ENCODE measurements around the gene SH3D19.
A peak's percentile ranks its signal among the peaks of the same experiment; 100 is the strongest.

Gene SH3D19

DNA sequence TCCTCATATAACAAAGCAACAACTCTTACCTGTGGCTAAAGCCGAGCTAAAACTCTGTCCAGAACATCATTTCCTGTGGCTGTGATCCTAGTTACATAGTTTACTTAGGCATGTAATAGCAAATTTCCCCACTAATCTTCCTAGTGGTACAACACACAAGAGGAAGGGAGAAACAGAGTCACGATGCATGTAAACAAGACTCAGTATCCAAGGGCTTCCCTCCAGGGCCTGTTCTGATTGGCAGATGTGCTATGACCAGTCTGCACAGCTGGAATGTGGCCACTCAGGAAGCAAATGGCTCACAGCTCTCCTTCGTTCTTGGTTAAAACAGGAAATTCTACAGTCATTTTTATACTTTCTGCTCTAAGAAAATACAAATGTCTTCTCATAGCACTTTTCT lies 97.7 kb downstream of the SH3D19 start:
- peak; percentile 62 to 68 for DNase-seq

DNA sequence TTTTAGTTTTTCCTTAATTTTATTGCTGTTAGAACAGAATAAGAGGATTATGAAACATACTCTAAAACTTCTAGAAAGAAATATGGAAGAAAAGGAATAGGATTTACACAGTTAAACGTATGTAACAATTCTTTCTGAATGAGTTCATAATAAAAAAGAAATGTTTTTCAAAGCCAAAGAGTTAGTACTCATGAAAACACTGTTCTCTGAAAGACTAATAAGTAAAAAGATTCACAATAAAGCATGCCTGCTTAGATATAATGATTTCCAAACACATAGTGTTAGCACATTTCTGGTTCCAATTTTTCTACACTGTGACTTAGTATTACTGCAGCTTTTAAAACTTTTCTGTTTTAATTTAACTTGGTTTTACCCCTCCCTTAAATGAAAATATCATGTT lies 98.2 kb downstream of the SH3D19 start:
- DNase-seq: no peak

DNA sequence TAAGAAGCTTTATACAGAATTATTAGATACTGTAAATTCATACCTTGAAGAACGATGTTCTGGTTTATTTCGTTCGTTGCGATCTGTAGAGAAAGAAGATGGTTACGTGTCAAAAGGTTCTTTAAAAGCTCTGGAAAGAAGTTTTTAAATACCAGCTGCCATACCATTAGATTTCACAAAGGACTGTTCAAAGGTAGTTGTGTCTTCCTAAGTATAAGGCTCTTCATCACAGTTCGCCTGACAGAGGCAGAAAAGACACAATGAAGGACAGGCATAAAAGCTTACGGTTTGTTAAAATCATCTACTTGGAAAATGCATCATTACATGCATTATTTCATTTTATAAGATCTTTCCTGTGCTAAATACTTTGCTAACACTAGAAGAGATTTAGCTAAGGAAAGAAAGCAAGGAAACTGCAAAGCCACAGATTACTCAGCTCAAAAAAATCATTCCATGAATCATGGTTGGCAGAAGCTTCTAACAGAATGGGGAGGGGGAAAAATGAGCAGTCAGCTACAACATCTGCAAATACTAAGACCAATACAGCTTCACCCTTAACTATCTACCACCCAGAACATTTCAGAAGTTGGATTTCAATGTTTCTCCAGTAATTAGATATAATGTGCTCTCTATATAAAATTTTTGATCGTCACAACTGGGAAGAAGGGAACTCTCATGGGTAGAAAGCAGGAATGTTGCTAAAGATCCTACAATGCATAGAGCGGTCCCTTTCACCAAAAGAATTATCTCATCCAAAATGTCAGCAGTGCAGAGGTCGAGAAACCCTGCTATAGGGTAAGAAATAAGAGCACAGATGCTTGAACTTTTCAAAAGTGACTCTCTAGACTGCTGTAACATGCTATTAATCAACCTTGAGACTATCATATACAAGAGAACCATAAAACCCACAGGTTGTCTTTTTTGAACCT lies 99.1 kb downstream of the SH3D19 start:
- peak in 1 of 2 donors; percentile 82 for DNase-seq

DNA sequence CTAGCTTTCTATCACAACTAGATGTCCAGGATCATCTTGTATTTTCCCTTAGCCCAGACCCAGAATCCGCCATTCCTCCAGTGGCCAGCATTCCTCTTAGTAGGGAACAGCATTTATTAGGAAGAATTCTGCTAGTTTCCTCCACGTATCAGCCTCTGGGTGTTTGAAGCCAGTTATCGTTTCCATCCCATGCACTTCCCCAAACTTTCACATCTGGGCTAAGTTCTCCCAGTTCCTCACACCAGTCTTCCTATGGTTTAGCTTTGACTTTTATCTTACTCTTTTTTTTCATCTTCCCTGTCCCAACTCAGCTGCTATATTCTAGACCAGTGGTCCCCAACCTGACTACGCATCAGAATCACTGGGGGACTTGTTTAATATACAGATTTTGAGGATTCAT lies 101.9 kb downstream of the SH3D19 start:
- no peak for DNase-seq

DNA sequence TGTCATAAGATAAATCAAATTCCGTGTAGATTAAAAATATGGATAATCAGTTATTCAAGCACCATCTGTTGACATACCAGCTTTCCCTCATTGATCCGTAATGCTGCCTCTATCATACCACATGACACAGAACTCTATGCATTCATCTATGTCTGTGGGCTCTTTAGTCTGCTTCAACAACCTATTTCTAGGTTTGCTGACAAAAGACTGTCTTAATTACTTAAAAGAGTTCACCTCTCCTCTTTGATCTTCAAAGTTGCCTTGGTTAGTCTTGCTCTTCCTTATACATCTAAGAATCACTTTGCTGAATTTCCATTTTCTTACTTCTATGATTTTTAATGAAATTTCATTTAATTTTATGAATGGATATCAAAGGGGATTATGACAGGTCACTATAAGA lies 105.5 kb downstream of the SH3D19 start:
- DNase-seq: no peak

DNA sequence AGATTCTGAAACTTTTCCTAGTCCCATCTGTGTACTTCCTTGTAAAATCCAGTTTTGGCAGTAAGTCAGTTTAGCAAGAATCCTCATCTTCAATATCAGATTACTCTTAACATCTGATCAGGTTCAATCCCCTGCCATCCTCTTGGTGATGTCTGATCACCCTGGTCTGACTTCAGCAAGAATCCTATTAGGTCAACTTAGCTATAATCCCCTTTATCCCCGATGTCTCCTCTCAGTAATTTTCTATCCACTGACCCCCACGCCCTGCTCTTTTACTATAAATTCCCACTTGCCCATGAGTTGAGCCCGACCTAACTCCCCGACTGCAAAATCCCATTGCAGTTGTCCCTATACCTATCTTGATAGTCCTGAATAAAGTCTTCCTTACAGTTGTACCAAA lies 106.3 kb downstream of the SH3D19 start:
- DNase-seq: no peak

DNA sequence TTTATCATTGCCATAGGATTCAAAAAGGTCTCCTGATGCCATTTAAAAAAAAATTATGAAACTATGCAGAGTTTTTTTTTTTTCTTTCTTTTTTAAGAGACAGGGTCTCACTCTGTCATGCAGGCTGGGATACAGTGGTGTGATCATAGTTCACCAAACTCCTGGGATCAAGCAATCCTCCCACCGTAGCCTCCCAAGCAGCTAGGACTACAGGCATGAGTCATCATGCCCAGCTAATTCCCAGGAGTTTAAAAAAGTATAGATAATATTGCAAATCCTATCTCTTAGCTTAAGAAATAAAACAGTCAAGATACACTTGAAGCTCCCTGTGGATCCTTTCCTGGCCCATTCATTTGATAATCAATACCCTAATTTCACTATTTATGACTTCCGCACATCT lies 107.1 kb downstream of the SH3D19 start:
- no peak for DNase-seq

DNA sequence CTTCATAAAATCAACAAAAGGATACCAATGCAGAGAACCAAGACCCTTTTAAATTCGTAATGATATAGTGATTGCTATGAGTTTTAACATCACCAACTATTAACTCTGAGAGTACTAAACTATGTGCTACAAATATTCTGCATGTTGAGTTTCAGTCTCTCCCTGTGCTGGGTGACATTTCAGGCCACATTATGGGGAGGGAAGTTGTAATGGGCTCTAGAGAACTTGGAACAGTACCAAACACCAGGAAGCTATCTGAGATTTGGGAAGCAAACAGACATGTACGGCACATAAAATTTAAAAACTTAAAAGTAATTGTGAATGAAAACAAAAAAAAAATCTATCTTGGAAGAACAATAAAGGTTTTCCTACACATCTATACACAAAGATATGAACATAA lies 108.1 kb downstream of the SH3D19 start:
- DNase-seq: no peak

DNA sequence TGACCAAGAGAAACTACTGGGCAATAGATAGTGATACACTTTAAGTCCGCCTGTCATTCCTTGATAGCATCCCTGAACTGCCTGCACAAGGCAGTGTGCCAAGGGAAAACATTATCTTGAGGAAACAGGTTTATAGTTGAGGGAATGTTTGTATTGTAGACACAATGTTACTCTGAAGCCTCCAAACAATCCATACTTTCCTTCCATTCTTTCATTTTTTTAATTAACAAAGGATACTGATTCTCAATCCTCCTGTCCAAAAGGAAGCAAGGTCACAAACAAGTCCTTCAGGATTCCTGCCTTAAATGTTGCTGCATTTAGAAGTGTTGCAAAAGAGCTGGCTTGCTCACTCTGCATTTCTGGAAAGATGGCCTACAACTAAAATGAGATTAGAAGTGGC lies 110.1 kb downstream of the SH3D19 start:
- DNase-seq: no peak

DNA sequence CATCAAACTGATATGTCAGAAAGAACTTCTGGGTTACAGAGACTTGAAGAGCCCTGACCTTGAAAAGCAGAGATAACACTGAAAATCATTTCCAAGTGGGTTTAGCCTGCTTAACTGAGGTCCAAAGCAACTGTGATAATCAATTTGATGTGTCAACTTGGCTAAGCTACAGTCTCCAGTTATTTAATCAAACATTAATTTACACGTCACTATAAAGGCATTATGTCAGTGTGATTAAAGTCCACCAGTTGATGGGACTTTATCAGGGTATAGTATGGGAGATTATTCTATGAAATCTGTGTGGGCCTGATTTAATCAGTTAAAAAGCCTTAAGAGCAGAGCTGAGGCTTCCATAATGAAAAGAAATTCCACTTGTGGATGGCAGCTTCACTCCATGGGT lies 117.5 kb downstream of the SH3D19 start:
- DNase-seq: no peak

DNA sequence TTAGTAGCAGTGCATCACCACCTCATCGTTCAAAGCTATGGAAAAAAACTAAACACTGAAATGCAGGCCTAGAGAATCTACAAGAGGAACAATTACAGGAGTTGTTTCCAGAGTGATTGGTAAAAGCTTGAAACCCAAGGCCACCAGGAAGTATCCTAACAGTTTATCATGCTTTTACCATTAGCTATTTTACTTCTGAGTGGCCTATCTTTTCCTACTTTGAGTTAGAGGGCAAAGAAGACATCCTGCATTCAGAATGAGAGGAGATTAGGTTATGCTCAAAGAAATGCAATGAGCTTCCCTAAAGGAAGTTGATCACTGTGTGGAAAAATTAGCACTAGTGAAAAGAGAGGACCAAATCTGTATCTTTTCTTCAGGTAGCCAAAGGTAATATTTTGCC lies 118.2 kb downstream of the SH3D19 start:
- no peak for DNase-seq

DNA sequence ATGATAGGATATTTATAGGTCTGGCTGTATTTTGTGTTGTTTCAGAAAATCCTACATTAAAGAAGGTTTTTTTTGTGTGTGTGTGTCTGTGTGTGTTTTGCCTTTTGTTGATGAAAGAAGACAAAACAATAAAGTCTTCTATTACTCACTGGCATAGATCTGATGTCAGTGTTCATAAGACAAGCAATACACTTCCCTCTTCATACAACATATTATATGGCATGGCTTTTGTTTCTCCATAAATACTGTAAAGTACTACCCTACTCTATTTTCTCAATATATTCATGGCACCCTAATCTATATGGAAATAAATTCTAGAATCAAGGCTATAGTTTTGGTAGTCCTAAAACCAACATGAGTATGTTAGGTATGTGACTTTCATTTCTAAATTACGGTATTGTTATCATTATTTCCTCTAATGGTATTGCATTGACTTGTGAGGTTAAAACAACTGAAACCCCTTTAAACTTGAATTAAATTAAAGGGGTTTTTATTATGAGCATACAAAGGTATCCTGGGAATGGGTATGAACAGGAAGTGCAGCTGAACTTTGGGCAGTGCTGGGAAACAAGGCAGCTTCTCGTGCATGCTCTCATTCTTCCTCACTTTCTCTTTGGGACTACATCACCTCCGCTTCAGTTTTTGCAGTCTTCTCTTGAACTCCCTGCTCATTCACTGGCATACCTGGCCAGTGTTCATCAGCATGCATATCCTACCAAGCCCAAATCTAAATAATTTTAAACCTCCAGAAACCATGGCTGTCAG lies 119.0 kb downstream of the SH3D19 start:
- DNase-seq: peak in 1 of 2 donors; percentile 30

DNA sequence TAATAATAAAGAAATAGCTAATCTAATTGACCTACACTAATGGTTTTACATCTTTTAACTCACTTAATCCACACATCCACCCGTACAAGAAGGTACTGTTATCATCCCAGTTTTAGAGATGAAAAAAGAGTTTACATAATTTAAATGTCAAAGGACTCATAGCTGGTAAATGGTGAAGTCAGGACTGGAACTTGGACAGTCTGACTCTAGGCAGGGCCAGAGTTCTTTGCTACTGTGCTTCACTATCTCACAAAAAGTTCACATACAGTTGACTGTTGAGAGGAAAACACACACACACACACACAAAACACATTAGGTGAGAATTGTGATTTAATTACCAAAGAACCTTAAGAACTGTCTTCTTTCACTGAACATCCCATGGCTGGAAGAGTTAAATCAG lies 119.7 kb downstream of the SH3D19 start:
- no peak for DNase-seq

DNA sequence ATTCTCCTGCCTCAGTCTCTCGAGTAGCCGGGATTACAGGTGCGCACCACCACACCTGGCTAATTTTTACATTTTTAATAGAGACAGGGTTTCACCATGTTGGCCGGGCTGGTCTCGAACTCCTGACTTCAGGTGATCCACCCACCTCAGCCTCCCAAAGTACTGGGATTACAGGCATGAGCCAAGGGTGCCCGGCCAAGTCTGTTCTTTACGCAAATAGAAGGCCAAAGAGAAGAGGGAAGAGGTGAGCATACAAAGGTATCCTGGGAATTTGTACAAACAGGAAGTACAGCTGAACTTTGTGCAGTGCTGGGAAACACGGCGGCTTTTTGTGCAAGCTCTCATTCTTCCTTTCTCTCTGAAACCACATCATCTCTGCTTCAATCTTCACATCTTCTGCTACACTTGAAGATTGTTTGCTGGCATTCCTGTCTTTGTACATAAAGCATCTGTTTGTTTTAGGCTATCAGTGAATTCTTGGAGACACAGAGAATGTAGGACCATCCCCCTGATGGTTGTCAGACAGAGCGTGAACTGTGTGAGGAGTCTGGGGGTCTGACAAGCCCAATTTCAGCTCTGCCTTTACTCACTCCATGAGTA lies 120.4 kb downstream of the SH3D19 start:
- DNase-seq: no peak

DNA sequence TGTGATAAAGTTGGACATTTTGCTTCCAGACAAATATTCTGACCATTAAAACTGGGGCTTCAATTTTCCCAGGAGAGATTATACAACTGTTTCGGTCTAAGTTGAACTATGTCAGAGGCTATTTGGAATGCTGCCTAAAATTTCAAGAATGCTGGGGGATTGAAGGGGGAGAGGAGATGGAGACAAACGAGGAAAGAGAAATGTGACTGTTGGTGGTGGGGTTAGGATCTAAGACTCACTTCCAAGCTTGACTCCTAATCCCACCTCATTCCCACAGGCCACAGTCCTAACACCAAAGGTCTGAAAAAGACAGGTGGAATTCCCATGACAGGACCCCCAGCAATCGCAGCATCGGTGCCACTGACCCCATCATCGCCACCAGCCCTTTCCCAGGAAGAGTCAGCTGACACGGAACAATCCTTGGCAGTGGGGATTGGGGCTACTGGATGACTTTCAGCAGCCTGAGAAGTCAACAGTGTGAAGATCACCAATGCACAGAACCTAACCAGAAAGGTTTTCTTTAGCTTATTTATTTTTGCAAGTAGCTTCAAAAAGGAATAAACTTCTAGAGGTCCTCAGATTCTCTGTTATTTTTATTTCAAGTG lies 122.5 kb downstream of the SH3D19 start:
- no peak for DNase-seq

DNA sequence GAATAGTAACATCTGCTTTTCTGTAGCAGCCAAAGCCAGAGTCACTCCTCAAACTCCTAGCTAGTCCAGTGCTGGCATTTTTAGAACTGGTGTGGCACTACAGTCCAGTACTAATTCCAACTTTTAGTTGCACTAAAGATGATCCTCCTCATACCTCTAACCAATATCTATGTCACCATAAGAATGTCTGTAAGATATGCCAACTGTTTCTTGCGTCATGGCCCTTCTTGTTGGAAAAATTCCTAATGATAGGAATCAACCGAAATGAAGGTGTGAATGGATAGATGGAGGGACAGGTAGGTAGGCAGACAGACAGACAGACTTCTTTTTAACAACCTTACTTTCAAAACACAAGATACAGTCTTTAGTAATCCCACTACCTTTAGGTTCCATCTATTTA lies 123.0 kb downstream of the SH3D19 start:
- no peak for DNase-seq

DNA sequence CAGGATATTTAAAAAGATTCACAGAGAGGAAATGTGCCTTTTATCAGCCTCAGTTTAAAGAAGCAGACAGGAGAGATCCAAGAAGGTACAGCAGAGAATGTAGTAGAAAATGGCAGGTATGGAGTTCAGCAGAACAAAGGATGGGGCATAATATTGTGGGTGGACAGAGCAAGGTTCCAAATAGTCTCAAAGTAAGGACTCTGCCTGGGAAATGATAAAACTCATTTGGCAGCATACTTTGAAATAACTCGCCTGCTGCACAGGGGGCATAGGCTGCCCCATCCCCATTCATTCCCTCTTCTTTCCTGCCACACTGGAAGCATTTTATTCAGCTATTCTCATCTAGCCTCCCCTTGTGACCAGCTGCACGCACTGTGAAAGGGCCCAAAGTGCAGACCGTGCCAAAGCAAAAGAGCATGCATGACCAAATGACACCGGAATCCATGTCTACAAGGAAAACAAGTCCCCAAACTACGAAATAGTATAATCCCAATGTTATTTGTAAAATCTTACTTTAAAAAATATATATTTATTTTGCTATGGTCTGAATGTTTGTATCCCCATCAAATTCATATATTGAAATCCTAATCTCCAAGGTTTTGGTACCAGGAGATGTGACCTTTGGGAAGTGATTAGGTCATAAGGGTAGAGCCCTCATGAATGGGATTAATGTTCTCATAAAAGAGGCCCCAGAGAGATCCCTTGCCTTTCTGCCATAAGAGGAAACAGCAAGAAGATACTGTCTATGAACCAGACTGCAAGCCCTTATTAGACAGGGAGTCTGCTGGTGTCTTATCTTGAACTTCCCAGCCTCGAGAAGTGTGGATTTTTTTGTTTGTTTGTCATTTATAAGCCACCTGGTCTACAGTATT lies 125.8 kb downstream of the SH3D19 start:
- peak; percentile 70 to 77 for DNase-seq

DNA sequence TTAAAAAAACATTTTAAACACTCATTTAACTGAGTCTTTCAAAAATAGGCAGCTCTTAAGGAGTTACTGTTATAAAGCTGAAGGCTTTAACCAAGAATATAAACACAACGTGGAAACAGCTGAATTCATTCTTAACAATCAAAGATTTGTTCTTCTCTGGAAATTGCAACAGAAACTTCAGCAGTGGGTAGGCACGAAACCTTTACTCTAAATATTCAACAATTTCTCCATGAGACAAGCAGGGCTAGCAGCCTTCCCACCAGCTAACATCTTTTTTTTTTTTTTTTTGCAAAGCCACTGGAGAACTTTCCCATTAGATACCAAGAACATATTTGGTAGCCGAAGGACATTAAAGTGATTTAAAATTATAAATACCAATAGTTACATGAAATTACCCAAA lies 126.7 kb downstream of the SH3D19 start:
- peak in 1 of 2 donors; percentile 58 for DNase-seq

DNA sequence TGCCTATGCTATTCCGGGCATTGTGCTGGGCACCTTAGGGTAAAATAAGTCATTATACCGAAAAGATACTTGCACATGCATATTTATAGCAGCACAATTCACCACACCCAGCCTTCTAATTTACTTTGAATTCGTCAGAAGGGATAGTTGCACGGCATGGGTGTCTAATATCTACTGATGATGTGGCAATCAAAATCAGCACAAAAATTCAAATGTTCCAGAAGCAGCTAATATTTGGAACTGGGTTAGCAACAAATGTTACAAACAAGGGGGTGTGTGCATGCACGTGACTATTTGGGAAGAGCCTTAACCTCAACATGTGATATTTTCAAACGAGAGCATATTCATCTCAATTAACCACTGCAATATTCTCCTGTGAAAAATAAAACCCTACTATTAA lies 128.2 kb downstream of the SH3D19 start:
- DNase-seq: no peak

DNA sequence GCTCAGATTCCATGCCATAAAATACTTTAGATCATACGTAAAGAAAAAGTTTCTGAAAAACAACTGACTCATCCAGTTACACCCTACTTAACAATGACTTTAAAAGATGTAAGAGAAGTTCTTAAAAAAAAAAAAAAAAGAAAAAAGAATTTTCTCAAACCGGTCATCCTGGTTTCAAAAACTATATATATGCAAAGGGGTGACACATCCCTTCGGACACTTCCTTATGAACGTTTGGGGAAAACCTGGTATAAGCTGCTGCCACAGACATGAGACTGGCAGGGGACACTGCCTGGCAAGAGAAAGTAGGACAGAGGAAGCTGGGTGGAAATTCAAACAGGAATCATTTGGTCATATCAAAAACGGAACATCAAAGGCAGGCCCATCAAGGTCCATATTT lies 129.6 kb downstream of the SH3D19 start:
- DNase-seq: no peak

DNA sequence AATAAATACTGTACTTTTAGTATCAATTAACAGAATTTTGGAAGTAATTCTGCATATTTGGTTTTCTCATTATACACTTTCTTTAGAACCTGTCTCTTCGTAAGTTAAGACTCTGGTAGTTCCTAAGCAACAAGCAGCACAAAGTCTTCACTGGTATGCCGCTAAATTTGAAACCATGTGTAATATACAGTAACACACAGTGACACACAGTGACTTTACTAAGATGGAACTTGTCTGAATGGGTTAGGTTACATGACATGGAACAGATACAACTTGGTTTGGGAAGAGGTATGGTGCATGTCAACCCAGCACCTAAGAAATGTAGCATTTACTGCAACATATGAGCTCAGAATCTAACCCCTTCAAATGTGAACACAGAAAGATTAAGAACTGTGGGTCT lies 132.0 kb downstream of the SH3D19 start:
- no peak for DNase-seq

DNA sequence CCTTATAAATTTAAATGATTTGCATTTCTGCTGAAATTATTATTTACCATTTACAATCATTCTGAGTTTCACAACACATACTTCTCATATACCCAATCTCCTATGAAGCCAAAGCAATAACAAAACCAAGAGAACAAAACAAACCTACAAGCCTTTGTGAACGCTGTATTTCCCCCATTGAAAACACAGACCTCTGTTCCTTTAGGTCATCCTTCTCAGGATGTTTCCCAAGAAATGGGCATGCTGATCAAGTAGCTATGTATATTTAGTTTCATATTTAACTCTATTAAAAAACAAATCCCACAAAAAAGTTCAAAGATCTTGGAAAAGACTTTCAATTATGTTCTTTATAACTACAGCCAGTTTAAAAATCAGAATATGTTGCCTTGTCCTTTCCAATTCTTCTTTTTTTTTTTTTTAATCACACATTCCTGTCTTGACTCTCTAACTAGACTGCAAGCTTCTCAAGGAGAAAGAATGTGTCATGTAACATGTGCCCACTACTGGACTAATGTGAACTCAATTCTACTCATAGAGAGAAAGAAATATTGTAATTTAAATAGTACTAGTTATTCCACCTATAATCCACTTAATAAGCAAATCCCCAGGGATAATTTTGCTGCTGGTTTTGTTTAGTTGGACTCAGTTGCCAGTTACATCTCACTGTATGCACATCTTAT lies 132.7 kb downstream of the SH3D19 start:
- no peak for DNase-seq
